IMR-90 (cell line): ENCODE results near the gene POLR2I. TPM values are rescaled to one million over a fixed set of nuclear protein-coding genes. Genes with fewer than 3 reads are reported as not detected.

Experiments
- ATAC-seq: fragments of 200-7000 bp; cut with Tn5 transposase; 2 replicates; pipeline ENCODE4 v1.9.1; 2020; ENCODE audit warnings: low read depth, mild to moderate bottlenecking, moderate library complexity
- BruUV-seq: library from RNA; stranded (reverse); fragments of 400-500 nt; replicated peaks from 2 replicates; lab custom pipeline; 2021; lab: Mats Ljungman, UMichigan
- CTCF ChIA-PET: fragments of 300-600 bp; formaldehyde crosslinking; extraction: SDS; loops from one replicate; lab custom pipeline; 2021; ENCODE audit warnings: antibody characterized with exemption; lab: Yijun Ruan, JAX
- POLR2A ChIA-PET: fragments of 300-600 bp; sonication (Branson Sonifier 250); formaldehyde crosslinking; loops from one replicate; lab custom pipeline; 2022; ENCODE audit warnings: antibody characterized with exemption; ENCODE audit not compliant: unreplicated experiment; lab: Charles Lee
- DNase-seq: peaks from one replicate; pipeline ENCODE4 v3.0.0; 2013
- H2AFZ ChIP-seq: replicated peaks from 2 replicates; pipeline ENCODE3; 2013; ENCODE audit warnings: low read length, mild to moderate bottlenecking; ENCODE audit not compliant: poor library complexity
- H2AK5ac ChIP-seq: 2 replicates; pipeline ENCODE4 v1.6.1; 2013; ENCODE audit warnings: low read depth, low read length, inconsistent platforms
- H2AK9ac ChIP-seq: replicated peaks from 2 replicates; pipeline ENCODE3; 2013; ENCODE audit warnings: mild to moderate bottlenecking, low read depth, low read length, moderate library complexity; ENCODE audit not compliant: poor library complexity
- H2BK120ac ChIP-seq: 2 replicates; pipeline ENCODE4 v1.6.1; 2013; ENCODE audit warnings: low read depth, low read length, inconsistent platforms
- H2BK15ac ChIP-seq: 3 replicates; pipeline ENCODE4 v1.6.1; 2013; ENCODE audit warnings: low read depth, low read length, inconsistent platforms
- H2BK20ac ChIP-seq: 2 replicates; pipeline ENCODE4 v1.6.1; 2013; ENCODE audit warnings: low read depth, mild to moderate bottlenecking, inconsistent platforms, low read length, moderate library complexity
- H2BK5ac ChIP-seq: 2 replicates; pipeline ENCODE4 v1.6.1; 2013; ENCODE audit warnings: mild to moderate bottlenecking, low read depth, low read length, inconsistent platforms; ENCODE audit not compliant: poor library complexity, severe bottlenecking
- H3K14ac ChIP-seq: replicated peaks from 2 replicates; pipeline ENCODE4 v1.6.1; 2013; ENCODE audit warnings: low read depth, low read length, inconsistent platforms
- H3K18ac ChIP-seq: 2 replicates; pipeline ENCODE4 v1.6.1; 2013; ENCODE audit warnings: low read depth, low read length, control low read depth
- H3K23ac ChIP-seq: 2 replicates; pipeline ENCODE4 v1.6.1; 2013; ENCODE audit warnings: low read depth, low read length, inconsistent platforms
- H3K27ac ChIP-seq: 2 replicates; pipeline ENCODE4 v1.5.1; 2013; ENCODE audit warnings: mild to moderate bottlenecking, control low read depth, low read length; ENCODE audit not compliant: insufficient read depth
- H3K27me3 ChIP-seq: 2 replicates; pipeline ENCODE4 v1.6.1; 2013; ENCODE audit warnings: low read length; ENCODE audit not compliant: control insufficient read depth, insufficient read depth
- H3K36me3 ChIP-seq: 2 replicates; pipeline ENCODE4 v1.6.1; 2013; ENCODE audit warnings: low read length, mixed read lengths; ENCODE audit not compliant: control insufficient read depth, insufficient read depth
- H3K4ac ChIP-seq: 2 replicates; pipeline ENCODE4 v1.6.1; 2013; ENCODE audit warnings: low read depth, low read length, inconsistent platforms
- H3K4me1 ChIP-seq: 2 replicates; pipeline ENCODE4 v1.6.1; 2013; ENCODE audit warnings: low read length, mixed read lengths; ENCODE audit not compliant: control insufficient read depth, insufficient read depth
- H3K4me2 ChIP-seq: 2 replicates; pipeline ENCODE4 v1.6.1; 2013; ENCODE audit warnings: low read depth, mild to moderate bottlenecking, control low read depth, low read length, moderate library complexity
- H3K4me3 ChIP-seq: 2 replicates; pipeline ENCODE4 v1.5.1; 2013; ENCODE audit warnings: low read depth, mild to moderate bottlenecking, control low read depth, low read length, moderate library complexity; ENCODE audit not compliant: insufficient read depth
- H3K56ac ChIP-seq: 2 replicates; pipeline ENCODE4 v1.6.1; 2013; ENCODE audit warnings: low read length, inconsistent platforms; ENCODE audit not compliant: insufficient read depth; ENCODE audit errors: extremely low read depth
- H3K79me1 ChIP-seq, 2 experiments: 2 replicates each; pipeline ENCODE4 v1.6.1; 2013; ENCODE audit warnings: low read length in 2 of 2, inconsistent platforms in 1 of 2, low read depth in 1 of 2
- H3K9ac ChIP-seq: 2 replicates; pipeline ENCODE4 v1.6.1; 2013; ENCODE audit warnings: low read depth, low read length, control low read depth
- H3K9me1 ChIP-seq: 2 replicates; pipeline ENCODE4 v1.6.1; 2013; ENCODE audit warnings: low read length, inconsistent platforms; ENCODE audit not compliant: insufficient read depth
- H3K9me3 ChIP-seq: 2 replicates; pipeline ENCODE4 v1.6.1; 2013; ENCODE audit warnings: low read length; ENCODE audit not compliant: control insufficient read depth, insufficient read depth
- H4K20me1 ChIP-seq: 2 replicates; pipeline ENCODE4 v1.6.1; 2013; ENCODE audit warnings: low read length, inconsistent platforms; ENCODE audit not compliant: insufficient read depth
- H4K5ac ChIP-seq: 2 replicates; pipeline ENCODE4 v1.6.1; 2013; ENCODE audit warnings: mild to moderate bottlenecking, low read depth, low read length, control low read depth
- H4K8ac ChIP-seq, 2 experiments: 2 replicates each; pipeline ENCODE4 v1.6.1; 2013; ENCODE audit warnings: low read depth in 2 of 2, low read length in 2 of 2, control low read depth in 1 of 2, inconsistent platforms in 1 of 2
- H4K91ac ChIP-seq: 2 replicates; pipeline ENCODE4 v1.6.1; 2013; ENCODE audit warnings: low read depth, low read length, inconsistent platforms; ENCODE audit not compliant: insufficient read depth
- BHLHE40 ChIP-seq: fragments of 150-350 bp; IDR thresholded peaks from 2 replicates; pipeline ENCODE4 v1.6.1; 2016; ENCODE audit warnings: mild to moderate bottlenecking, low read depth, low read length
- CEBPB ChIP-seq: IDR thresholded peaks from 2 replicates; pipeline ENCODE4 v1.6.1; 2012; ENCODE audit warnings: low read depth, low read length, improper control_type of control experiment
- CHD1 ChIP-seq: IDR thresholded peaks from 2 replicates; pipeline ENCODE4 v1.6.1; 2012; ENCODE audit warnings: low read depth, low read length, improper control_type of control experiment
- CTCF ChIP-seq: conservative IDR thresholded peaks from 2 replicates; pipeline ENCODE4 v1.5.1; 2012; ENCODE audit warnings: mild to moderate bottlenecking, low read depth, low read length, improper control_type of control experiment
- FOS ChIP-seq: fragments of 150-350 bp; IDR thresholded peaks from 2 replicates; pipeline ENCODE4 v1.6.1; 2016; ENCODE audit warnings: low read depth, low read length
- MAFK ChIP-seq: IDR thresholded peaks from 2 replicates; pipeline ENCODE4 v1.6.1; 2012; ENCODE audit warnings: low read depth, low read length, improper control_type of control experiment
- MXI1 ChIP-seq: IDR thresholded peaks from 2 replicates; pipeline ENCODE4 v1.6.1; 2012; ENCODE audit warnings: low read depth, mild to moderate bottlenecking, low read length, moderate library complexity, borderline replicate concordance
- NFE2L2 ChIP-seq: fragments of 150-350 bp; IDR thresholded peaks from 2 replicates; pipeline ENCODE4 v1.6.1; 2016; ENCODE audit warnings: low read depth, mild to moderate bottlenecking, low read length
- POLR2A ChIP-seq: IDR thresholded peaks from 2 replicates; pipeline ENCODE4 v1.6.1; 2012; ENCODE audit warnings: mild to moderate bottlenecking, low read depth, low read length
- RCOR1 ChIP-seq: IDR thresholded peaks from 2 replicates; pipeline ENCODE4 v1.6.1; 2012; ENCODE audit warnings: mild to moderate bottlenecking, low read length, improper control_type of control experiment; ENCODE audit not compliant: insufficient replicate concordance
- SMC3 ChIP-seq: fragments of 150-350 bp; IDR thresholded peaks from 2 replicates; pipeline ENCODE4 v1.6.1; 2016; ENCODE audit warnings: low read depth, mild to moderate bottlenecking, antibody characterized with exemption, low read length, moderate library complexity
- WGBS, 2 experiments: methylation state at CpG; one replicate each; pipeline versions ENCODE4 v1.1.5 to v1.1.7; 2013; ENCODE audit warnings: missing lambda C conversion rate in 2 of 2; ENCODE audit not compliant: insufficient read length in 1 of 2; ENCODE audit errors: extremely low coverage in 2 of 2; 5-methylcytosine and 5-hydroxymethylcytosine counted together
- dilution Hi-C: fragments of 300-500 bp; cut with HindIII; formaldehyde crosslinking; loops from one replicate; pipeline ENCODE4 v1.14.3; 2018; ENCODE audit warnings: low sequenced_read_pairs; ENCODE audit not compliant: unreplicated experiment
- in situ Hi-C: fragments of 300-500 bp; cut with MboI; formaldehyde crosslinking; loops from 3 replicates; pipeline ENCODE4 v1.14.3; 2019; ENCODE audit warnings: low sequenced_read_pairs, inconsistent platforms, mixed read lengths
- intact Hi-C: fragments of 100-400 bp; cut with micrococcal nuclease; formaldehyde crosslinking; loops from 2 replicates; pipeline ENCODE4 v1.10.0; 2022
- polyA plus RNA-seq, 3 experiments: library from polyadenylated mRNA; depleted of rRNA; stranded (reverse); fragments of >200 nt; gene quantifications; 2 replicates each; pipeline ENCODE4 v1.2.3, GENCODE V29; 2012; ENCODE audit warnings: low replicate concordance in 1 of 3
- total RNA-seq: library from RNA; depleted of rRNA; stranded (reverse); fragments of >200 nt; gene quantifications from 2 replicates; pipeline ENCODE4 v1.2.3, GENCODE V29; 2012
- TF ChIP-seq, protein P1 (sequence below): fragments of 150-350 bp; IDR thresholded peaks from 2 replicates; pipeline ENCODE4 v1.6.1; 2017; ENCODE audit warnings: mild to moderate bottlenecking, antibody characterized with exemption, low read length, low read depth
- TF ChIP-seq, protein P2 (sequence below): fragments of 150-350 bp; IDR thresholded peaks from 2 replicates; pipeline ENCODE4 v1.6.1; 2016; ENCODE audit warnings: low read depth, mild to moderate bottlenecking, low read length, moderate library complexity, borderline replicate concordance

POLR2I gene
- total and polyA plus RNA-seq, 2 of the 4 experiments (the other 2 are of a cell fraction): 35.8 to 59.7 TPM

DNA sequence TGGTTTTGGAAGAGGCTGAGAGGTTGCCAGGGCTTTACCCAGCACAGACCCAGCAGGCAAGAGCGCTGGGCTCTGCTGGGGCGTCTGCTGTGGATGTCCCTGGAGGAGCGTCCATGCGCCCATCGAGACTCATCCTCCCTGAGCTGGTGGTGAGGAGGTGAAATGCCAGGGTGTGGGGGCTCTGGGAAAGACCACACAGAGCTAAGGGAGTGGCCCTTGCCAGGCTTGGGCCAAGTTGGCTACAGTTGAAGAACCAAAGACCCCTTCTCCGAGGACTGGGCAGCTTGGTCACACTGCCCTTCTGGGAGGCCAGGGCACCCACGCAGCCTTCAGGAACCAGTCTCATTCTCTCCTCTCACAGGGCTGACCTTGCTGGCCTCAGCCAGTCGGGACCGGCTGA, 28.3 kb downstream of the POLR2I start:
- intact Hi-C loops: no loop called here
- H3K23ac ChIP-seq: no peak overlapping the region
- H3K4me2 ChIP-seq: no peak overlapping the region
- H3K4me1 ChIP-seq: no peaks in the 10 kb centered on the region
- no peak overlapping the region for H3K18ac ChIP-seq
- H2AK9ac ChIP-seq: peak overlapping the region; percentile 19
- H3K36me3 ChIP-seq: peaks cover 22% of the 10 kb centered on the region
- H3K4ac ChIP-seq: no peak overlapping the region
- dilution Hi-C loops: no loop called here
- no peak overlapping the region for H4K5ac ChIP-seq
- no peak overlapping the region for H3K14ac ChIP-seq
- H3K4me3 ChIP-seq: no peak overlapping the region
- no peaks in the 10 kb centered on the region for H4K20me1 ChIP-seq
- H3K9me3 ChIP-seq: no peaks in the 10 kb centered on the region
- H2BK15ac ChIP-seq: no peak overlapping the region
- H3K79me1 ChIP-seq: no peaks in the 10 kb centered on the region; a peak in 1 of 4 replicates
- H3K9me1 ChIP-seq: peaks cover 6% of the 10 kb centered on the region; the same call in 1 of the 2 replicates
- H4K8ac ChIP-seq: no peak overlapping the region
- H2BK5ac ChIP-seq: no peak overlapping the region
- no peak overlapping the region for H2BK20ac ChIP-seq
- WGBS, 2 experiments: 97% methylated on average over 6 of the region's 9 CpGs; no CpG with 5 or more reads in 1 of the 2 experiments
- H2AFZ ChIP-seq: no peak overlapping the region
- in situ Hi-C loops: no loop called here
- POLR2A ChIA-PET: no interaction called here
- no peak overlapping the region for H3K27ac ChIP-seq
- TF ChIP-seq CHD1 (no peak), CEBPB (no peak), MAFK (no peak), FOS (no peak), CTCF (no peak), SMC3 (no peak), BHLHE40 (no peak), RCOR1 (no peak), POLR2A (no peak), MXI1 (no peak), NFE2L2 (no peak)
- TF ChIP-seq, protein P1, sequence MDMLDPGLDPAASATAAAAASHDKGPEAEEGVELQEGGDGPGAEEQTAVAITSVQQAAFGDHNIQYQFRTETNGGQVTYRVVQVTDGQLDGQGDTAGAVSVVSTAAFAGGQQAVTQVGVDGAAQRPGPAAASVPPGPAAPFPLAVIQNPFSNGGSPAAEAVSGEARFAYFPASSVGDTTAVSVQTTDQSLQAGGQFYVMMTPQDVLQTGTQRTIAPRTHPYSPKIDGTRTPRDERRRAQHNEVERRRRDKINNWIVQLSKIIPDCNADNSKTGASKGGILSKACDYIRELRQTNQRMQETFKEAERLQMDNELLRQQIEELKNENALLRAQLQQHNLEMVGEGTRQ: no peak
- TF ChIP-seq, protein P2, sequence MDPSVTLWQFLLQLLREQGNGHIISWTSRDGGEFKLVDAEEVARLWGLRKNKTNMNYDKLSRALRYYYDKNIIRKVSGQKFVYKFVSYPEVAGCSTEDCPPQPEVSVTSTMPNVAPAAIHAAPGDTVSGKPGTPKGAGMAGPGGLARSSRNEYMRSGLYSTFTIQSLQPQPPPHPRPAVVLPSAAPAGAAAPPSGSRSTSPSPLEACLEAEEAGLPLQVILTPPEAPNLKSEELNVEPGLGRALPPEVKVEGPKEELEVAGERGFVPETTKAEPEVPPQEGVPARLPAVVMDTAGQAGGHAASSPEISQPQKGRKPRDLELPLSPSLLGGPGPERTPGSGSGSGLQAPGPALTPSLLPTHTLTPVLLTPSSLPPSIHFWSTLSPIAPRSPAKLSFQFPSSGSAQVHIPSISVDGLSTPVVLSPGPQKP: no peak
- ATAC-seq (no peak), DNase-seq (no peak)
- H3K56ac ChIP-seq: no peak overlapping the region
- H2BK120ac ChIP-seq: no peak overlapping the region
- H4K91ac ChIP-seq: no peak overlapping the region
- H2AK5ac ChIP-seq: no peak overlapping the region
- H3K27me3 ChIP-seq: no peaks in the 10 kb centered on the region
- CTCF ChIA-PET: no interaction called here
- H3K9ac ChIP-seq: no peak overlapping the region
- no TSS peak for BruUV-seq
